Fibroblast of mammary gland (primary cell): ENCODE measurements around the gene MREG.

Experiments
- DNase-seq: peaks from one replicate; pipeline ENCODE4 v3.0.0-alpha.2; 2010; ENCODE audit warnings: low read depth
- H3K4me3 ChIP-seq: 2 replicates; pipeline ENCODE4 v1.5.1; 2011; ENCODE audit warnings: low read depth, mild to moderate bottlenecking, low read length, moderate library complexity; ENCODE audit not compliant: control insufficient read depth
- CTCF ChIP-seq: conservative IDR thresholded peaks from 2 replicates; pipeline ENCODE4 v1.5.1; 2011; ENCODE audit warnings: low read depth, low read length, inconsistent platforms; ENCODE audit not compliant: control insufficient read depth, insufficient read depth

The MREG gene

GRCh38 chr2:215949991-215950404 lies 63.4 kb downstream of the MREG start:
- peak; percentile 62 for TF ChIP-seq CTCF
- DNase-seq, result peak; percentile 79

GRCh38 chr2:215948051-215948450 lies 65.3 kb downstream of the MREG start:
- DNase-seq, result no peak
- TF ChIP-seq CTCF, result no peak
- H3K4me3 ChIP-seq, result no peak overlapping the region

More at GRCh38 chr2:215949991-215950404, 63.4 kb downstream of the MREG start:
- H3K4me3 ChIP-seq, result no peak overlapping the region

GRCh38 chr2:215946586-215946985 lies 66.8 kb downstream of the MREG start:
- no peak overlapping the region for H3K4me3 ChIP-seq
- TF ChIP-seq CTCF, result no peak
- no peak for DNase-seq

- DNase-seq, result no peak
- no peak for TF ChIP-seq CTCF
- no peak overlapping the region for H3K4me3 ChIP-seq
These were observed 71.2 kb downstream of the MREG start for GRCh38 chr2:215942194-215942593.

- H3K4me3 ChIP-seq, result no peak overlapping the region
- no peak for TF ChIP-seq CTCF
- peak; percentile 38 for DNase-seq
These were observed 71.6 kb downstream of the MREG start for GRCh38 chr2:215941726-215942125.

- no peak for DNase-seq
- no peak for TF ChIP-seq CTCF
- no peak overlapping the region for H3K4me3 ChIP-seq
These were observed 72.6 kb downstream of the MREG start for GRCh38 chr2:215940645-215941184.

GRCh38 chr2:215937190-215937589 lies 76.2 kb downstream of the MREG start:
- H3K4me3 ChIP-seq, result no peak overlapping the region
- TF ChIP-seq CTCF, result no peak
- DNase-seq, result no peak
